Dedifferentiated amniotic fluid mesenchymal stem cell (primary cell): ENCODE data around the gene BTK.

Source experiments
- DNase-seq: peaks from one replicate; pipeline ENCODE4 v3.0.0-alpha.2; 2016; ENCODE audit errors: extremely low spot score

BTK gene

DNA sequence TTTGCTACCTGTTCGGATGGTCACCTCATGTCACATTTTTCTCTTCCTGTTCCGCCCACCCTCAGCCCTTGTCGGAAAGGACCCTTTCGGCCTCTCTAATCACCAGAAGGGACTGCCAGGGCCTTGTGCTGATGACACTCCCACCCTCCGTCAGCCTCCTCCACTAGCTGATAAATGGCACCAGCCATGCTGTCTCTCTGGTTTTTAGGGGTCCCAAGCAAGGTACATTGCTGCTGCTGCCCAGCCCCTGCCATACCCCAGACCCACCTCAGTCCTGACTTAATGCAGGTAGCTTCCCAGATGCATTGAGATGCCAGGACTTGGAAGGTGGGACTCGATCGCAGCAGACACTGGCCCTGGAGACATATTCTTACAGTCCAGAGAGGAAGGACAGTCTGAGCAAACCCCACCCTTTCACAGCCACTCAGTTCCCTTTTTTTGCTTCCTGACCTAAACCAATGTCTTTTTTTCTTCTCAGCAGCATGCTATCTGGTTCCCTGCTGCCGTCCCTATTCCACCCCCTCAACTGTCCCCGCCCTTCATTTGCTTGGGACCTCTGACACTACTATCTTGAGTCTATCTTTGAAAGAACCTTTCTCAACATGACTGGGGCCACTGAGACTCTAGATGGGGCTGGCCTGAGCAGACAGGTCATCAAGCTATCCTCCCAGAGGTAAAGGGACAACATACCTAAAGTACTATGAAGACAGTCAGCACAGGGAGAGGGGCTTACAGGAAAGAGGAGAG, at the start of gene BTK:
TSS of gene BTK (minus strand) at position 397 of the 747 bp plus-strand sequence. CDS start 10,907 bp downstream, outside the sequence.
- no peak for DNase-seq

DNA sequence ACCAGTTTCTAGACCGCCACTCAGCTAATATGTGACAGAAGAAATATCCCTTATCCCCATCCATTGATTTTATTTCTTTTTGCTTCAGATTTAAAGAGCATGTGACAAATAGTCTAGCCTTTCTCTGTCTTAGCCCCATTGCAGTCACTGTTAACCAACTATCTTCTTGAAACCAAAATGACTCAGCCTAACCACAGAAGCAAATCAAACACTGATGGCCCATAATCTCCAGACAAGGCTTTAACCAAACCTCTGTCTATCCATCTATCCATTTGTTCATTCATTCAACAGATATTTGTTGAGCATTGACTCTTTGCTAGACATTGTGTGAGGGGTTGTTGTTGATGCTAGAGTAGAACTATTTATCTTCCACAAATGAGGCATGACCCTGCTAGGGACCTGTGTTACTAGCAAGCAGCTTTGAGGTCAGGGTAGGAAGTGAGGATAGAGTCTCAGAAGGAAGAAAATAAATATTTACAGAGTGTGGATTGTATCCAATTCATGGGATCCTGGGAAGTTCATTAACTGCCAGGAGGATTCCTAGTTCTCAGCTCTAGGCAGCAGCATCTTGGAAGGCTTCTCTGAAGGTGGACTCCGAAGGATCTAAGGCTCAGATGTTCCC, 44.6 kb upstream of the BTK start:
- DNase-seq, result no peak

- DNase-seq, result no peak
Observed at GRCh38 chrX:101429934-101430333, 43.9 kb upstream of the BTK start.

DNA sequence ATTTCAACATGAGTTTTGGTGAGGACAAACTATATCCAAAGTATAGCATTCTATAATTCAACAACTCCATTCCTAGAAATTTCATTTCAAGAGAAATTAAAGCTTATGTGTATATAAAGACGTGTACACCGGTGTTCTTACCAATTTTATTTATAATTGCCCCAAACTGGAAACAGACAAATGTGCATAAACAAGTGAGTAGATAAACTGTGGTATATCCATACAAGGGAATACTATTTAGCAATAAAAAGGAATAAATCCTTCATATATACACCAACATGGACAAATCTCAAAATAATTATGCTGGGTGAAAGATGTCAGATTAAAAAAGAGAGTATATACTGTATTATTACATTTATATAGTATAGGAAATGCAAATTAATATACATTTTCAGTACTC, 42.0 kb upstream of the BTK start:
- no peak for DNase-seq

DNA sequence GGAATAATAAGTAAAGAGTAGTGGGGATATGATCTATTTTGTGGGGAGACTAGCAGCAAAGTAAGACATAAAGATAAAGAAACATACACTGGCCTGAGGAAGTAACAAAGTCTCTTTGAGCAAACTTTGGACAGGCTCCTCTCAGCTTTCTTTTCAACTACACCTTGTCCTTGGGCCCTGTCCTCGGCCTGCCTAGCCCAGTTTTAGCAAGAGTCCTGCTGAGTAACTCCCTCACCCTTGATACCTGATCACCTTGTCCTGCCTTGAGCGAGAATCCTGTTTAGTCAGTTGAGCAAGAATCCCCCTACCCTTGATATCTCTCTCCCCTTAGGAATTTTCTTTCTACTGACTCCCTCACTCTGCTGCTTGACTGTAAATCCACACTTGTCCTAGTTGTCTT, 33.5 kb upstream of the BTK start:
- no peak for DNase-seq

GRCh38 chrX:101417981-101418841, 32.2 kb upstream of the BTK start:
- peak; percentile 14 for DNase-seq

- peak; percentile 10 for DNase-seq
Observed at GRCh38 chrX:101417190-101417589, 31.2 kb upstream of the BTK start.

DNA sequence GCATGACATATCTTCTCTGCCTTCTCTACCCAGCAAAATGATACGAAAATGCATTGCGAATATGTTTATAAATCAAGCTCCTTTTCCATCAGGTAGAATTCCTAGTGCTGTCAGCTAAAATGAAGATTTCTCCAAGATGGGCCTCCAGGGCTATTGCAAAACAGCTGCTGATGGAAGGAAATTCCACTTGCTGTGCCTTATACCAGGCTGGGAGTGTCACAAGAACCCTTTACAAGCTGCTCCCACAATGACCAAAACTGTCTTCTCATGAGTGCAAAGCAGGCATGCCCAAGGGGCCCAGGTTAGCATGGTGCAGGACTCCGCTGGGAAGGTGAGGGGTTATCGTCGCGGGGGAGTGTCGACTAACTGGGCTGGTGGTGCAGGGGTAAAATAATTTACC, 30.7 kb upstream of the BTK start:
- DNase-seq, result peak; percentile 11

DNA sequence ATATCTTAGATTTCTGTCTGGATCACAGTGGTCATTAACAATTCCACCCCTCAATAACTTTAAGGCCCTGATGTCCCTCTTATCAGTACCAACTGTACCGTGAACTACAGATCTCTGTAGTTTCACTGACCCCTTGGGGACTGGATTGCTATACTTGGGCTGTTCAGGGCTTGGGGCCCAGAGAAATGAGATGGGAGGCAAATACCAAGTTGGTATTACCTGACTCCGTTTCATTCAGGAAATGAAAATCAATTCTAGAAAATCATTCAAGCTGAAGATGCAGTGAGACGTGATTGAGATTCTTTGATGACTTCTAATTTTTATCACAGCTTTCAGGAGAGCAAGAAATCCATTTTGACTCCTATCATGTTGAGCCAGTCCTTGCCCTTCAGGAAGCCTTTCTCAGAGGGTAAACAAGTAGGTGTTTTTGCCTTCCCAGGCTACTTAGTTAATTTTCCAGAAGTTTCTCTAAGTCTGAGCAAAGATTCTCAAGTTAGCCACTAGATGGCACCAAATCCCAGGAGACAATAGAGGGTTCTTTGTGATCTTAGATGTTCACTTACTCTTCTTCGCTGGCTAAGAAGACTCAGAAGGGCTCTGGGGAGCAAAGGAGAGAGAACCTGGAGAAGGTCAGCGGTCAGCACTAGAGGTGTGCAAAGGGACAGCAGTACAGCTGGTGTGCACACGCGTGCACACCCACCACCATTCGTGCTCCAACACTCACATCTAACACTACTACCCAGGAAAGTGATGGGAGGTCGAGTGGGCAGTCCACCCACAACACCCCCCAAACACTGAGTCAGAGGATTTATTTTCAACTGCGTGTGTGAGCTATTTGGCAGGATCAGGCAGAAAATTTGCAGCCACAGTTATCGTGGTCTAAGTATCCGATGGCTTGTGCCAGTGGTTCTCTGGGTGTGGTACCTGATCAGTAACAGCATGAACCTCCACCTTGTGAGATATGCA, 29.5 kb upstream of the BTK start:
- peak; percentile 76 for DNase-seq

- no peak for DNase-seq
Observed at GRCh38 chrX:101411984-101412383, 26.0 kb upstream of the BTK start.

GRCh38 chrX:101410461-101410860, 24.5 kb upstream of the BTK start:
- DNase-seq, result no peak

DNA sequence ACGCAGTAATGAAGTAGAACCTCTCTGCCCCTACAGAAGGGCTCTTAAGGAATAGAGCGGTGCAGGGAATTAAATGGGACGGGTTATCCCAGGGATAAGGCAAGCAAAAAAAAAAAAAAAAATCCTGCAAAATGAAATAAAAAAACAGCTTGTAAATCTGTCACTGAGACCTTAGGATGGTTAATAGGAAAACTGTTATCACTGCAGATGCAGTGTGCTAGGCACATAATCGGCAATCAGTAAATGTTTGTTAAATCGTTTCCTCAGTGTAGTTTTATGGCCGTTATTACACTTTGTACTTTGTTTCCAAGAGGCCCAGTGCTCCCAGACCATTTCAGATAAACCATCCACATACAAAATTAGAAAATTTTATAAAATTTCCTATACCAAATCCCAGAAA, 23.1 kb upstream of the BTK start:
- no peak for DNase-seq

DNA sequence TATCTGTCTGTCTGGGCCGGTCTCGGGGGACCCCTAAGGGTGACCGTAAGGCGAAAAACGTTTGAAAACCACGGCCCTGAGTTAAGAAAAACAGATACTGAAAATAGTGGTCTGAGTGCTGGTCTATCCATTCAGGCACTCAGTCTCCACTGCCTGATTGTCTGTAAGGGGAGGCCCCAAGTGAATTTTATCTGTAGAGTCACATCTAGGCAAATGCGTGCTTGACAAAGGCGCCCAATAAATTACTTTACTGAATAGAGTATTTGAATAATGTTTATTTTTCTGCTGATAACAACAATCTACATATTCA, 22.5 kb upstream of the BTK start:
- DNase-seq, result no peak

GRCh38 chrX:101407748-101408531, 21.9 kb upstream of the BTK start, which contains the start of the genes GLA and HNRNPH2:
TSS of gene GLA (minus strand) at chrX:101407925. CDS start at chrX:101407903, 22 bp downstream.
TSS of gene HNRNPH2 (plus strand) at chrX:101408222. CDS start at chrX:101411989, 3,767 bp downstream.
- DNase-seq, result peak; percentile 97

DNA sequence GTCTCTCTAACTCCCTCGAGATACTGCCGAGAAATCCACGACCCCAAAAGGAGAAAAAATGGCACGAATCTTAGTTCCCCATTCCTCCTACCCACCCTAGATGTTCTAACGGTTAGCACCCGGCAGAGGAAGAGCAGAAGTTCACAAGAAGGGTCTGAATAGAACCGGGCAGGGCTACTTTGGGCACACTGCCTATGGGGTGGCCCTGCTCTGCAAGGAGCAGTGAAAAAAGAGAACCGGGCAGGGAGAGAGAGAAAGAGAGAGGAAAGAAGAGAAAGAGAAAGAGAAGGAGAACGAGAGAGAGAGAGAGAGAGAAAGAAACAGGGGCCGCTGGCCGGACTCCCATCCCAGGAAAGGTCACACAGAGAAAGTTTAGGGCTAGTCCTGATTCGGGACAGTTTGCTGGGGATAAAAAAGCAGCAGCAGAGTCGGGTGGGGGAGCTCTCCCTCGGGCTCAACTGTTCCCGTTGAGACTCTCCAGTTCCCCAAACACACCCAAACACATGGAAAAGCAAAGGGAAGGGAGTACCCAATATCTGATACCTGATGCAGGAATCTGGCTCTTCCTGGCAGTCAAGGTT, 21.3 kb upstream of the BTK start:
- DNase-seq, result no peak

DNA sequence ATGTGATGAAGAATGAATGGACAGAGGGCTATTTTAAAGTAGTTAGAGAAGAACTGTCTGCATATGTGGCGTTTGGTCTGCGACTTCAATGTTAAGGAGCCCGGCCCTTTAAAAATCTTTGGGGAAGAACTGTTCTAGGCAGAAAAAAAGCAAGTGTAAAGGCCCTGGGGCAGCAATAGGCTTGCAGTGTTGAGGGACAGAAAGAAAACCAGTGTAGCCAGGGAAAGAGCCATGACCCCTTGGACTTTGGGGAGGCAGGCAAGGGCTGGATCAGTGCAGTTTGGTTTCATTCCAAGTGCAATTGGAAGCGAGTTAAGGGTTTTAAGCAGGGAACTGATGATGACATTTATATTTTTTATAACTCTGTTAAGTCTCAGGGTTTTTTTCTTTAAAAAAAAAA, 13.8 kb upstream of the BTK start:
- no peak for DNase-seq

GRCh38 chrX:101398694-101399093, 12.7 kb upstream of the BTK start:
- no peak for DNase-seq

DNA sequence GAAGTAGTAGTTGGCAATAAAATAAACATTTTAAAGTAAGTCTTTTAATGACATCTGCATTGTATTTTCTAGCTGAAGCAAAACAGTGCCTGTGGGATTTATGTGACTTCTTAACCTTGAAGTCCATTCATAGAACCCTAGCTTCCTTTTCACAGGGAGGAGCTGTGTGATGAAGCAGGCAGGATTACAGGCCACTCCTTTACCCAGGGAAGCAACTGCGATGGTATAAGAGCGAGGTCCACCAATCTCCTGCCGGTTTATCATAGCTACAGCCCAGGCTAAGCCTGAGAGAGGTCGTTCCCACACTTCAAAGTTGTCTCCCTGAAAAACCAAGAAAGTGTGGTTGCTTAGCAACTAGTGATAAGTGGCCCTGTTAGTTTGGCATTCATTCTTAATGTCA, 11.8 kb upstream of the BTK start:
- DNase-seq, result no peak

- no peak for DNase-seq
Observed at GRCh38 chrX:101395789-101396188, 9.8 kb upstream of the BTK start.

DNA sequence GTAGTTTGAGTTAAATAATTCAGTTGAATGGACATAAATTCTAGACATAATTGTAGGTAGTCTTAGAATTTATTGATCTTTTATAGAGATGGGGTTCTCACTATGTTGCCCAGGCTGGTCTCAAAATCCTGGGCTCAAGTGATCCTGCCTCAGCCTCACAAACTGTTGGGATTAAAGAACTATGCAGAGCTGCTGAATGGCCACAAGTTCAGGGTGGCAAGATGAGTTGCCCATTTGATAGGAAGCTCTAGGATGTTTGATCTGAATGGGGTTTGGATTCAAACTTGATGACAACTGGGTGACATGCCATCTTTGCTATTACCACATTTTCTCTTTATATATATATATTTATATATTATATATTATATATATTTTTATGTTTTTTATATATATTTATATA, 8.4 kb upstream of the BTK start:
- no peak for DNase-seq
